ENCODE data around the gene LGALS9.

Gene LGALS9

DNA sequence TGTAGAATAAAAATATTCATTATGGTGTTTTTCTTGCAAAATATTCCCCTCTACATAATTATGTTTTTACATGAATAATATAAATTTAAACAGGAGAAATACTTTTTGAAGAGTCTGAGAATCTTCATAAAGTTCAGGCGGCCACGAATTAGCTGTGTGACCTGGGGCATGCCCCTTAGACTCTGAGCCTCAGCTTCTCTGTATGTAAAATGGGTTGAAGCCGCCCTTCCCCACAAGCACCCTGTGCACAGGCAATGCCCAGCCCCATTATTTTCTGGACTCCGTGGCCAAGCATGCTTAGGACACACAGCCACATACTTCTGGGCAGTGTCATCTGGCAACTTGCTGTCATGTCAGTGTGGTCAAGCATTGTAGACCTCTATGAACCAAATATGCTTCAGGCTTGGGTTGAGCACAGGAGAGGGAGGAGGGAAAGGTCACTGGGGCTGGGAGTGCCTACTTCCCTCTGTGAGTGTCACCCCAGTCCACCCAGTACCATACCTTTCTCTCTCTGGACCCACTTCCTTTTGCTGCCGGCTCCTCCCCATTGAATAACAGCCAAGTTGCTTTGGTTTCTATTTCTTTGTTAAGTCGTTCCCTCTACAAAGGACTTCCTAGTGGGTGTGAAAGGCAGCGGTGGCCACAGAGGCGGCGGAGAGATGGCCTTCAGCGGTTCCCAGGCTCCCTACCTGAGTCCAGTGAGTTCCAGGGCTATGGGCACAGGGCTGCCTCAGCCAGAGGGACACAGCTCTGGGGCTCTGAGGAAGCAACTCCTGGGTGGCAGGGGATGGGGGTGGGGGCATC lies at the start of gene LGALS9:
TSS of gene LGALS9 (plus strand) at position 582 of the 804 bp plus-strand sequence. CDS start at position 660, 78 bp downstream.
- peak in 3 of 42 donors; percentile 16 to 50 (median 36) for DNase-seq
- intact Hi-C loops (cut with DNase I), result no loop called here

DNA sequence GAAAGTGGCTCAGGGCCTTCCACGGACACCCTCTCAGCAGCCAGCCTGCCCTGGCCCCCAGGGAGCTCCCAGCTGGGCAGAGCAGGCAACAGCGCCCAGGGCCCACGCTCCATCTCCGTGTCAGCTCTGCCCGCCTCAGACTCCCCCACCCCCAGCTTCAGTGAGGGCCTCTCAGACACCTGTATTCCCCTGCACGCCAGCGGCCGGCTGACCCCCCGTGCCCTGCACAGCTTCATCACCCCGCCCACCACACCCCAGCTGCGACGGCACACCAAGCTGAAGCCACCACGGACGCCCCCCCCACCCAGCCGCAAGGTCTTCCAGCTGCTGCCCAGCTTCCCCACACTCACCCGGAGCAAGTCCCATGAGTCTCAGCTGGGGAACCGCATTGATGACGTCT lies 48.3 kb upstream of the LGALS9 start:
- DNase-seq, result no peak
- intact Hi-C loops (cut with DNase I), result no loop called here

DNA sequence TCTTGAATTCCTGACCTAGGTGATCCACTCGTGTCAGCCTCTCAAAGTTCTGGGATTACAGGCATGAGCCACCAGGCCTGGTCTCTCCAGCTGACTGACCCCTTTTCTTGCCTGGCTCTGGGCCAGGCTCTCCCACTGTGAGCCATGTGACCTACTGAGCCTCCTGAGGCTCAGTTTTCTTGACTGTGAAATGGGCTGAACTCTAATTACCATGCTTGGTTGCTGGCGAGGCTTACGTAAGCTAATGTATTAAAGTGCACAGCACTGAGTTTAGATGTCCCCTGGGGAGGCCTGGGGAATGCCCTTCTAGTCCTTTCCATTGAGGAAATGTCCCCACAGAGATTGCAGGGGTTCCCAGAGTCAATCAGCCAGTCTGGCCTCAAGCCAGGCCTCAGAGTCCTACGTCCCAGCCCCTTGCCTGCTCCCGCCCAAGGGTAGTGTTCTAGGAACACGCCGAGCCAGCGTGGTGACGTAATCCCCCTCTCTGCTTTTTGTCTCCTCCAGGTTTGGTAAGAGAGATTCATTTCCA lies 45.8 kb upstream of the LGALS9 start:
- no peak for DNase-seq
- intact Hi-C loops (cut with DNase I), result no loop called here

DNA sequence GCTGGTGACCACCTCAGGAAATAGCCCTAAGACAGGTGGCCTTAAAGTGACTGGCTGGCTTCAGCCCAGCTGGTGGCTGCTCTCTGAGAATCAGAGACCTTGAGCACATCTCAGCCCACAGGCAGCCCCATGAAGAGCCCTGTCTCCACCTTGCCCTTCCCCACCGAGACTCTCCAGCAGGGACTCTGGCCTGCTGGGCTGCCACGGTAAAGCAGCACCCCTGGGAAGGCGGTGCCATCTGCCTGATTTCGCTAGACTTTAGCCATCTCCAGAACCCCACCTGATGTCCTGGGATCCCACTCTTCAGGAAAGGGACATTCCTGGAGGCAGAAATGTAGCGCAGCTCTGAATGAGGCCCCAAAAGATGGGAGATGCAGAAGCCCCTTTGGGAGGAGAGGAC lies 45.2 kb upstream of the LGALS9 start:
- intact Hi-C loops (cut with DNase I), result no loop called here
- no peak for DNase-seq

DNA sequence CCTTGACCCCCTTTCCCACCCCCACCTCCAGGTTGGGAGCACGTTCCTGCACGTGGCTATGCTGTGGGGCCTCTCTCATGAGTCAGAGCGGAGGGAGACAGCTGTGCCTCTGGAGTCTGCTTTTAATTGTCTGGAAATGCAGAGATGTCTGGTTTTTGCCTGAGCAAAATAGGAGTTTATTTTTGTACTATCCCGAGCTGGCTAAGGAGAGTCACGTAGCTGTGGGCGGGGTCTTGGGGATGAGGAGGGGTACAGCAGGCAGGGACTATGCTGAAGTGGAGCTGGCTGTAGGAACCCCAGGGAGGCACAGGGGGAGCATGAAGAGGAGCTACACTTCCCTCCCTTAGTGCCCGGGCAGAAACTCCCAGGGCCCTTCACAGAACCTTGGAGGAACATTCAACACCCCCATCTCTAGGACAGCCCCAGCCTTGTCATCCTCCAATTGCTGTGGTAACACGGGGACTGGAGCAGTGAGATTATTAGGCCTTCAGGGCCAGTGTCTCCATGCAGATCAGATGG lies 44.7 kb upstream of the LGALS9 start:
- intact Hi-C loops (cut with DNase I), result no loop called here
- no peak for DNase-seq

DNA sequence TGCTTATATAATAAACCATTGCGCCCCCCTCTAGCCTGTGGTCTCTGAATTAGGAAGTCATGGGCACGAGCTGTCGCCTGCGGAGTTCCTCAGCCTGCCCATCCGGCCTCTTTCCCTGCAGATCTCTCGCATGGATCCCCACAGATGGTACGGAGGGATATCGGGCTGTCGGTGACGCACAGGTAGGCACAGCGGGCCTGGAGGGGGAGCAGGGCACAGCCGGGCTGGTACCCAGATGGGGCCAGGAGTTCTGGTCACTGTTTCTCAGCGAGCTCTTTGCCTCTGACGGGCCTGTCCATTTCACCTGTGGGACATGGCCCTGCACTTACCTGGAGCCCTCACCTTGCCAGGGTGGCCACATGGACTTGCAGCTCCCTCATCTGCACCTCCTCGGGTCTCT lies 42.6 kb upstream of the LGALS9 start:
- intact Hi-C loops (cut with DNase I), result no loop called here
- no peak for DNase-seq

DNA sequence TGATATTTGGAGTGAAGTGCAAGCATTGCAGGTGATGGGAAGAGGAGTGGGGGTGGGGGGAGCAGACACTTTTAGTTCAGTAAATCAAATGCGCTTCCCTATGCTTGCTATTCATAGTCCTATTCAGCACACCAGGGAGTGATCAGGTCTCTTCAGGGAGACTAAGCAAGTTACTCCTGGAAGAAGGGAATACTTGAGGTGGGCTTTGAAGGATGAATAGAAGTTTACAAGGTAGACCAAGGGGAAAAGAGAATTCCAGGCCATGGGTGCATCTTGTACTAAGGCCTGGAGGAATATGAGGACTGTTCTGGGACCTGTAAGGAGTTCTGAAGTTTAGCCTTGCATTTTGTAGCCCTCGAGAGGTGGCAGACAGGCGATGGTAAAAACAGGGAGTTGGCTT lies 40.1 kb upstream of the LGALS9 start:
- no peak for DNase-seq
- intact Hi-C loops (cut with DNase I), result loop anchor here (10.0 kb wide), 1 partner anchor 76 kb away; no protein-coding TSS in a partner anchor

DNA sequence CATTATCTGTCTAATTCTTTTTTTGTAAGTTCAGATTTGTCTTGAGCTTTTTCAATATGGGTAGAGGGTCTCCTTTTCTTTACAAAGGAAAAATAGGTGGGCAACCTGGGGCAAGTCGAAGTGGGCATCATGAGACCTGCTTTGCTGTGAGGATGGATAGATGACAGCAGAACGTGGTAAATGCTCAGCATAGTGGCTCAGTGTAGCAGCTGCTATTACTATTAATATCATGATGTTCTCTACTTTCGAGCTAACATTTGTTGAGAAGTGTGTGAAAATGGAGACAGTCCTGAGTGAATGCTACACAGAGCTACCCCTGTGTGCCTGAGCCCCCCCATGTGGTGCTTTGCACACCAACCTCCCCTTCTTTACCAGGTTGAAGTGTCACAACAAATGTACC lies 39.0 kb upstream of the LGALS9 start:
- DNase-seq, result no peak
- intact Hi-C loops (cut with DNase I), result loop anchor here (10.0 kb wide), 1 partner anchor 77 kb away; no protein-coding TSS in a partner anchor

DNA sequence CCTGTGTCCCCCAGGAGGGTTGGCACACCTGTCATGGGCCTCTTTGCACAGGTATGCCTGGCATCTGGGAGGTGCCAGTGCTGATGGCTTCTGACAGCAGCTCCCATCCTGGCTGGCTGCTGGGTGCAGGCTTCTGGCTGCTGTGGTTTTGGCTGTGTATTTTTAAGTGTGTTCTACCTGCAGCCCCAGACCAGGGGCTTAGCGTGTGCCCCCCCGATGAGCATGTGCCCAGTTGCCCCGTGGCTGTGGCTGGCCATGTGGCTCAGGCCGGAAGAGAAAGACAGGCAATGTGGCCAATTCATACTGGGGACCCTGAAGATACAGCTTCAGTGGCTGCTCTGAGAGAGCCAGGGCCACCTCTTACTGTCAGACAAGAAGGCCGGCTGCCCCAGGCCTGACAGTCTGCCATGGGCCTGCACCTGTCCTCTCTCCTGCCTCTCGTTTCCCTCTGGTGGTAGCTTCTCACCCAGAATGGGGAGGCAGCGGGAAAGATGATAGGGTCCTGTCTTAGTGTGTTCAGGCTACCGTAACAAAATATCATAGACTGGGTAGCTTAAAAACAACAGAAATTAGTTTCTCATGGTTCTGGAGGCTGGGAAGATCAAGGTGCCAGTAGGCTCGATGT lies 37.6 kb upstream of the LGALS9 start:
- DNase-seq, result no peak
- intact Hi-C loops (cut with DNase I), result loop anchor here (10.0 kb wide), 1 partner anchor 79 kb away; no protein-coding TSS in a partner anchor

DNA sequence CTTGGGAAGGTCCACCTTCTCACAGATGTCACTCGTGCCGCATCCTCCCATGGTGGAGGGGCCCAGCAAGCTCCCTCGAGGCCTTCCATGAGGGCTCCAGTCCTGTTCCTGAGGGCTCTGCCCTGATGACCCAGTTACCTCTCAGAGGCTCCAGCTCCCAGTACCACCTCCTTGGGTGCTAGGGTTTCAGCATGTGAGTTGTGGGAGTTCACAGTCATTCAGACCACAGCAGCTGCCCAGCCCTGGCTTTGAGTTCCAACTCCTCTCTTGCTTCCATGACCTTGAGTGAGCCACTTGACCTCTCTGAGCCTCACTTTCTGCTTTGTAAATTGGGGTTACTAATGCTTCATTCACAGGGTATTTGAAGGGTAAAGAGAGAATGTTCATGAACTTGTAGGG lies 37.1 kb upstream of the LGALS9 start:
- intact Hi-C loops (cut with DNase I), result loop anchor here (10.0 kb wide), 1 partner anchor 79 kb away; no protein-coding TSS in a partner anchor

DNA sequence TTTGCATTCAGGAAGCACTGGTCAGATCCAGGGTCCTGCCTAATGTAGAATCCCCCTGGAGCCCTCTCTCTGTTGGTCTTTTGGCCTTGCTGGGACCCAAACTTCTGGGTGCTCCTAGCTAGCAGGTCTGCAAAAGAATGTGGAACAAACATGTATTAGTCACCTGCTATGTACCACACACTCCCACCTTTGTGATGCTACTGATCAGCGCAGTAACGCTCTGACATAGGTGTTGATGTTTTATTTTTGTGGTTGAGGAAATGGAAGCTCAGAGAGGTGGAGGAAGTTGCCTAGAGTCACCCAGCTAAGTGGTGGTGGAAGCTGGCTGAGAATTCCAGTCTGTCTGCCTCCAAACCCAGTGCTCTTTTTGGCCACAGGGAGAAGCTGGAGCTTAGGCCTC lies 35.8 kb upstream of the LGALS9 start:
- intact Hi-C loops (cut with DNase I), result loop anchor here (10.0 kb wide), 1 partner anchor 80 kb away; no protein-coding TSS in a partner anchor
- DNase-seq, result no peak

More for the DNA sequence above, 37.1 kb upstream of the LGALS9 start:
- no peak for DNase-seq

DNA sequence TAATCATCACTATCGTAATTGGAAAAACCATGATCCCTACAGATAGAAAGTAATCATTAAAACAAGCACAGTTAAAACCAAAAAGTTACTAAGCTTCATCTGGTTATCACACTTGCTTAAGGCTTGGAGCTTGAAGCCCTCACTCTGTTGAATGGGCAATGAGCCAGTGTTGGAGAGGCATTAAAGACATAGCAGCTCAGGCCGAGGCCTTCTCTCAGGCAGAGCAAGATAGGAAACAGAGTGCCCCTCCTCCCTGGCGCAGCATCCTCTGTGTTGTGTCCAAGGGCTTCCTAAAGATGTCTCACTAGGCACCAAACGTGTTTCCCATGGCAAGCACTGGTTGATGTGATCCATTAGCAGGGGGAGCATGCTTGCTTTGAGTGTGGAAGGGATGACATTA lies 34.9 kb upstream of the LGALS9 start:
- DNase-seq, result no peak
- intact Hi-C loops (cut with DNase I), result loop anchor here (10.0 kb wide), 1 partner anchor 81 kb away; no protein-coding TSS in a partner anchor

DNA sequence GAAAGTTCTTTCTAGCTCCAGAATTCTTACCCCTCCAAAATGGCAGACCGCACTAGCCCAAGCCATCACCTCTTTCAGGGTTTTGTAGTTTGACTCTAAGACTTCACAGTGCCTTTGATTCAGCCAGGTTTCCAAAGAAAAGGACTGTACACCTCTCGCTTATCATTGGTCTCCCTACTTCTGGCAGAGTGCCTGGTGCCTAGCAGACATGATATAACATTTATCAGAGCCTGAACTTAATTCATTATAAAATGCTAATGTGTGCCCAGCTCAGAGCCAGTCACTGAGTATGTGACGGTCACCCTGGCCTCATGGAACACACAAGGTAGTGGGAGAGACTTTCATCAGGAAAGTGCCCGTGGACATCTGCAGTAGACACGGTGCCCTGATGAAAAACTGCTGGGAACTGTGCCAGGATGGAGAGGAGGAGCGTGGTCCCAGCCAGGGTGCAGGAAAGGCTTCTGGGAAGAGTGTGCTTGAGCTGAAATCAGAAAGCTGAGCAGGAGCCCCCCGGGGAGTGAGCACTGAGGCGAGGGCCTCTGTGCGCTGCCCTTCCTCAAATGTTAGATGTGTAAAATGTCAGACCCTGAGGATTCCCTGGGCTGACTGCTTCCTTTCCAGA lies 34.3 kb upstream of the LGALS9 start:
- peak in 10 of 42 donors; percentile 23 to 60 (median 35) for DNase-seq
- intact Hi-C loops (cut with DNase I), result loop anchor here (10.0 kb wide), 1 partner anchor 82 kb away; no protein-coding TSS in a partner anchor

DNA sequence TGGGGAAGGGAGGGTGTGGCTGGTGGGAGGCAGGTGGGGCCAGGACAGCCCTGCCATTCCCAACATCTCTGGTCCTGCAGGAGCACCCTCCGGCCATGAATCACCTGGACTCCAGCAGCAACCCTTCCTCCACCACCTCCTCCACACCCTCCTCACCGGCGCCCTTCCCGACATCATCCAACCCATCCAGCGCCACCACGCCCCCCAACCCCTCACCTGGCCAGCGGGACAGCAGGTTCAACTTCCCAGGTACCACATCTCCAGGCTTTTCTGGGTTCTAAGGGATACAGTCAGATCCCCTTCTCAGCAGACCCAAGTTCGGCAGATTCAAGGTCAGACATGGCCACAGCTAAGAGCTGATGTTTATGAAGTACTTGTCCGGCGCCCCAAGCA lies 33.8 kb upstream of the LGALS9 start:
- intact Hi-C loops (cut with DNase I), result loop anchor here (10.0 kb wide), 1 partner anchor 82 kb away; no protein-coding TSS in a partner anchor
- DNase-seq, result no peak

DNA sequence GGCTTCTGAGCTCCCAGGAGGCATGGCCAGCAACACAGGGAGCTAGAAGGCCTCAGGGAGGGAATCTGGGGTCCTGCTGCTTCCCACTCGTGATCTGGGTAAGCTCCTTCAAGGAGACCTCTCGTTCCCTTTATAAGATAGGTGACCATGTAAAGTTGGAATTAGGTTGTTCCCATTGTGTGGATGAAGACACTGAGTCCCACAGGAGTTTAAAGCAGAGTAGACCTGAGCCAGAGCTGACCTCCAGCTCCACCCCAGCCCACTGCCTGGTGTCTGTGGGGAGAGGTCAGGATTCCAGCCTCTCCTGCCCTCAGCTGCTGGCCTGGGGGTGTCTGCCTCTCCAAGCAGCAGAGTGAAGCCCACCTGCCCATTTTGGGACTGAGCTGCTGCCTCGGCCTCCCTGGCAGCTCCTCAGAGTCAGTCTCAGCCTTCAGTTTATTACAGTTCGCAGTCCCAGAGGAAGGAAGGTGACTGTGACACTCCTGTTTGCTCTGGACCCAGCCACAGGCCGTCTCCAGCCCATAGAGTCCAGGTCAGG lies 33.1 kb upstream of the LGALS9 start:
- DNase-seq, result no peak
- intact Hi-C loops (cut with DNase I), result loop anchor here (10.0 kb wide), 1 partner anchor 83 kb away; no protein-coding TSS in a partner anchor

DNA sequence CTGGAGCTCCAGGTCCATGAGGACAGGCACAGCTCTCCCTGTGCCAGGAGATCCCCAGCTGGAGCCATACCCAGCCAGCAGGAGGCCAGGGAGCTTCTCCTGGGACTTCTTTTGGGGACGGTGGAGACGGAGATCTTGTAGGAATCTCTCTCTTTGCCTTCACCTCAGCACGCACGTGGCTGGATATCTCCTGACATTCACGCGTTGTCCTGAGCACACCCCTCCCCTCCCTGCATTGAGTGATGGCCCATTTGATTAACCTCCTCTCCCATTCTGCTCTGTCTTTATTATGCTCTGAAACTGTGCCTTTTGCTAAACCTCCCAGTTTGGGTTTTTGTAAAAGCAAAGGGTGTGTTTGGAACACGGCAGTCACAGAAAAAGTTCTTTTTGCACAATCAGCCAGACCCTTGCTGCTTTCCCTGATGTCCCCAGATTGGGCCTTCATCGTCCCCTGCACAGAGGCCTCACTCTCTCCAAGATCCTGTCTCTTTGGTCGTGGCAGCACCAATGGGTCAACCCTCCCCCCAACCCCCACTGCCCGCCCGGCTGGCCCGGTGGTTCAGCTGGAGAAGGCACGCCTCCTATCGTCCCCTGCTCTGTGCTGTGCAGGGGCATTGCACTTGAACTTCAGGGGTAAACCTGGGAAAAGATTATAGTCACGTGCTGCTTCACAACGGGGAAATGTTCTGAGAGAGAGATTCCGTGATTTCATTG lies 32.5 kb upstream of the LGALS9 start:
- DNase-seq, result no peak
- intact Hi-C loops (cut with DNase I), result loop anchor here (10.0 kb wide), 1 partner anchor 84 kb away; no protein-coding TSS in a partner anchor

DNA sequence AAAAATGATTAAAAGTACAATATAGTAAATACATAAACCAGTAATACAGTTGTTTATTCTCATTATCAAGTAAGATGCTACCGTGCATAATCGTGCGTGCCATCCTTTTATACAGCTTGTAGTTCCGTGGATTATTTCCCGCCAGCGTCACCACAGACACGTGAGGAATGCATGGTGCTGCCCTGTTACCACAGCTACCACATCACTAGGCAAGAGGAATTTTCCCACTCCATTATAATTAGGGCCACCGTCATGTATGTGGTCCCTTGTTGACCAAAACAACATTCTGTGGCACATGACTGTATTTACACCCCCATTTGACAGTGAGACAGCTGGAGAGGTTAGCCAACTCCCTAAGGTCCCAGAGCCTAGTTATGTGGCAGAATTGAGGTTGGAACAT lies 30.5 kb upstream of the LGALS9 start:
- intact Hi-C loops (cut with DNase I), result loop anchor here (2.0 to 5.0 kb wide), 2 partner anchors 144 to 363 kb away; partner anchors contain the start of gene KSR1
- no peak for DNase-seq

Measured in head of caudate nucleus (tissue), 42 donors.